ENCODE measurements around the gene CFAP54. TPM values are rescaled to one million over a fixed set of nuclear protein-coding genes. Genes with fewer than 3 reads are reported as not detected.

Gene CFAP54
- total RNA-seq, 2 donors from 2014 or later, result 0.28 TPM; not detected in 1

GRCh38 chr12:96677363-96677762 is 188.0 kb downstream of the CFAP54 start:
- H3K4me3 ChIP-seq, result no peak overlapping the region
- no peak for TF ChIP-seq CTCF (IDR thresholded peaks at IDR 0.05)
- DNase-seq (ENCODE audit: low spot score), result no peak
- H3K27me3 ChIP-seq, result no peaks in the 10 kb centered on the region
- H3K27ac ChIP-seq, result no peak overlapping the region
- H3K4me1 ChIP-seq, result no peaks in the 10 kb centered on the region
- no peaks in the 10 kb centered on the region for H3K36me3 ChIP-seq
- H3K9me3 ChIP-seq, result no peaks in the 10 kb centered on the region

GRCh38 chr12:96687719-96688118 is 198.3 kb downstream of the CFAP54 start:
- DNase-seq (ENCODE audit: low spot score), result no peak
- Histone ChIP-seq H3K27ac (no peak overlapping the region), H3K9me3 (no peaks in the 10 kb centered on the region), H3K4me3 (no peak overlapping the region), H3K4me1 (no peaks in the 10 kb centered on the region), H3K27me3 (no peaks in the 10 kb centered on the region), H3K36me3 (no peaks in the 10 kb centered on the region)
- no peak for TF ChIP-seq CTCF (IDR thresholded peaks at IDR 0.05)

DNA sequence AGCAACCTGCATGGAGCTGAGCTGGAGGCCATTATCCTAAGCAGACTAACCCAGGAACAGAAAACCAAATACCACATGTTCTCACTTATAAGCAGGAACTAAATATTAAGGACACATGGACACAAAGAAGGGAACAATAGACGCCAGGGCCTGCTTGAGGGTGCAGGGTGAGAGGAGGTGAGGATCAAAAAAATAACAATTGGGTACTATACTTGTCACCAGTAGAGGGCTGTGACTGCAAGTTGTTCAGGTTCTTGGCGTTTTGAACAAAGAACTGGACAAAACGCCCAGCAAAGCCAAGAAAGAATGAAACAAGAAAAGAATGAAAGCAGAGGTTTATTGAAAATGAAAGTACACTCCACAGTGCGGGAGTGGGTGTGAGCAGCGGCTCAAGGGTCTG is 209.1 kb downstream of the CFAP54 start:
- no peak for DNase-seq (ENCODE audit: low spot score)
- H3K9me3 ChIP-seq, result no peaks in the 10 kb centered on the region

GRCh38 chr12:96698965-96699364 is 209.6 kb downstream of the CFAP54 start:
- DNase-seq (ENCODE audit: low spot score), result no peak
- no peak overlapping the region for H3K27ac ChIP-seq
- H3K4me3 ChIP-seq, result no peak overlapping the region
- H3K4me1 ChIP-seq, result no peaks in the 10 kb centered on the region
- H3K9me3 ChIP-seq, result no peaks in the 10 kb centered on the region
- no peaks in the 10 kb centered on the region for H3K27me3 ChIP-seq
- H3K36me3 ChIP-seq, result no peaks in the 10 kb centered on the region
- no peak for TF ChIP-seq CTCF (IDR thresholded peaks at IDR 0.05)

More for the DNA sequence above, 209.1 kb downstream of the CFAP54 start:
- H3K4me1 ChIP-seq, result no peaks in the 10 kb centered on the region
- H3K36me3 ChIP-seq, result no peaks in the 10 kb centered on the region
- no peak for TF ChIP-seq CTCF (IDR thresholded peaks at IDR 0.05)
- no peak overlapping the region for H3K27ac ChIP-seq
- H3K4me3 ChIP-seq, result no peak overlapping the region
- no peaks in the 10 kb centered on the region for H3K27me3 ChIP-seq

- Histone ChIP-seq H3K27me3 (no peaks in the 10 kb centered on the region), H3K36me3 (no peaks in the 10 kb centered on the region), H3K27ac (no peak overlapping the region), H3K4me3 (no peak overlapping the region), H3K9me3 (no peaks in the 10 kb centered on the region), H3K4me1 (no peaks in the 10 kb centered on the region)
- TF ChIP-seq CTCF (IDR thresholded peaks at IDR 0.05), result no peak
- no peak for DNase-seq (ENCODE audit: low spot score)
Measured at GRCh38 chr12:96701856-96702255, 212.5 kb downstream of the CFAP54 start.

- Histone ChIP-seq H3K27ac (no peak overlapping the region), H3K4me3 (no peak overlapping the region), H3K27me3 (no peaks in the 10 kb centered on the region), H3K4me1 (no peaks in the 10 kb centered on the region), H3K36me3 (no peaks in the 10 kb centered on the region), H3K9me3 (no peaks in the 10 kb centered on the region)
- no peak for TF ChIP-seq CTCF (IDR thresholded peaks at IDR 0.05)
- no peak for DNase-seq (ENCODE audit: low spot score)
Measured at GRCh38 chr12:96710127-96710745, 220.9 kb downstream of the CFAP54 start.

Measured in right atrium auricular region (tissue), 2 donors.